HEK293 (cell line): ENCODE results near the gene EHMT1.

Experiments
- HOXA7 ChIP-seq: sonication (generic); formaldehyde crosslinking; IDR thresholded peaks from 2 replicates; pipeline ENCODE4 v1.8.1; 2022; ENCODE audit warnings: missing genetic modification reagents, borderline replicate concordance
- KLF7 ChIP-seq: fragments of 450-650 bp; formaldehyde crosslinking; IDR thresholded peaks from 2 replicates; pipeline ENCODE4 v1.5.1; 2016; ENCODE audit warnings: missing biosample characterization, missing genetic modification characterization, borderline replicate concordance
- MYNN ChIP-seq: fragments of 450-650 bp; formaldehyde crosslinking; IDR thresholded peaks from 2 replicates; pipeline ENCODE4 v1.5.1; 2016; ENCODE audit warnings: missing biosample characterization, missing genetic modification characterization, borderline replicate concordance
- ZBTB21 ChIP-seq: fragments of 450-650 bp; formaldehyde crosslinking; IDR thresholded peaks from 2 replicates; pipeline ENCODE4 v1.5.1; 2017; ENCODE audit warnings: missing biosample characterization, missing genetic modification characterization
- ZNF19 ChIP-seq: fragments of 450-650 bp; formaldehyde crosslinking; IDR thresholded peaks from 2 replicates; pipeline ENCODE4; 2016; ENCODE audit warnings: missing biosample characterization, missing genetic modification characterization, low read depth
- ZNF629 ChIP-seq: fragments of 450-650 bp; formaldehyde crosslinking; IDR thresholded peaks from 2 replicates; pipeline ENCODE4 v1.5.1; 2017; ENCODE audit warnings: missing biosample characterization, missing genetic modification characterization
- ZSCAN30 ChIP-seq: fragments of 450-650 bp; IDR thresholded peaks from 2 replicates; pipeline ENCODE4 v1.5.1; 2018; ENCODE audit warnings: missing biosample characterization, mild to moderate bottlenecking, missing genetic modification characterization, moderate library complexity
- TF ChIP-seq, protein P1 (sequence below): fragments of 450-650 bp; formaldehyde crosslinking; IDR thresholded peaks from 2 replicates; pipeline ENCODE4 v1.5.1; 2016; ENCODE audit warnings: missing biosample characterization, missing genetic modification characterization
- TF ChIP-seq, protein P2 (sequence below): fragments of 450-650 bp; formaldehyde crosslinking; IDR thresholded peaks from 2 replicates; pipeline ENCODE4 v1.5.1; 2016; ENCODE audit warnings: missing biosample characterization, missing genetic modification characterization
- TF ChIP-seq, protein P3 (sequence below): fragments of 450-650 bp; formaldehyde crosslinking; IDR thresholded peaks from 2 replicates; pipeline ENCODE4 v1.5.1; 2016; ENCODE audit warnings: missing biosample characterization, missing genetic modification characterization

DNA sequence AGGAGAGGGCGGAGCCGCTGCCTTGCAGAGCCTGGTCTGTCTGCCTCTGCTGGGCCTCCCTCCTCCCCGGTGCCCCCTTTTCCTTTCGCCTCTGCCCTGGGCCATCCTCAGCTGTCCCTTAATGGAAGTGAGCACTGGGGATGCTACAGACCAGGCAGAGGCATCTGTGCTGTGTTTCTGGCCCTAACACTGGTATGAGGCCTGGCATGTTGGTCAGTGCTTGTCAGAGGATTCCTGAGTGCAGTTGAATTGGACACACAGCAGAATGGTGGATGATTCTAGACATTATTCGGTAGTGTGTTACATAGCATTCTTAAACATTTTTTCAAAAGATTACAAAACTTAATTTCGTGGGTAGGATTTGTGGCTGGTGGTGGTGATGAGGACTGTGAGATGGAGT, 88.6 kb downstream of the EHMT1 start:
- no peak for TF ChIP-seq ZBTB21 (tag by site-specific recombination)
- TF ChIP-seq, protein P1, sequence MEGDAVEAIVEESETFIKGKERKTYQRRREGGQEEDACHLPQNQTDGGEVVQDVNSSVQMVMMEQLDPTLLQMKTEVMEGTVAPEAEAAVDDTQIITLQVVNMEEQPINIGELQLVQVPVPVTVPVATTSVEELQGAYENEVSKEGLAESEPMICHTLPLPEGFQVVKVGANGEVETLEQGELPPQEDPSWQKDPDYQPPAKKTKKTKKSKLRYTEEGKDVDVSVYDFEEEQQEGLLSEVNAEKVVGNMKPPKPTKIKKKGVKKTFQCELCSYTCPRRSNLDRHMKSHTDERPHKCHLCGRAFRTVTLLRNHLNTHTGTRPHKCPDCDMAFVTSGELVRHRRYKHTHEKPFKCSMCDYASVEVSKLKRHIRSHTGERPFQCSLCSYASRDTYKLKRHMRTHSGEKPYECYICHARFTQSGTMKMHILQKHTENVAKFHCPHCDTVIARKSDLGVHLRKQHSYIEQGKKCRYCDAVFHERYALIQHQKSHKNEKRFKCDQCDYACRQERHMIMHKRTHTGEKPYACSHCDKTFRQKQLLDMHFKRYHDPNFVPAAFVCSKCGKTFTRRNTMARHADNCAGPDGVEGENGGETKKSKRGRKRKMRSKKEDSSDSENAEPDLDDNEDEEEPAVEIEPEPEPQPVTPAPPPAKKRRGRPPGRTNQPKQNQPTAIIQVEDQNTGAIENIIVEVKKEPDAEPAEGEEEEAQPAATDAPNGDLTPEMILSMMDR (tag by site-specific recombination), result no peak
- no peak for TF ChIP-seq ZNF19 (tag by site-specific recombination)
- TF ChIP-seq, protein P2, sequence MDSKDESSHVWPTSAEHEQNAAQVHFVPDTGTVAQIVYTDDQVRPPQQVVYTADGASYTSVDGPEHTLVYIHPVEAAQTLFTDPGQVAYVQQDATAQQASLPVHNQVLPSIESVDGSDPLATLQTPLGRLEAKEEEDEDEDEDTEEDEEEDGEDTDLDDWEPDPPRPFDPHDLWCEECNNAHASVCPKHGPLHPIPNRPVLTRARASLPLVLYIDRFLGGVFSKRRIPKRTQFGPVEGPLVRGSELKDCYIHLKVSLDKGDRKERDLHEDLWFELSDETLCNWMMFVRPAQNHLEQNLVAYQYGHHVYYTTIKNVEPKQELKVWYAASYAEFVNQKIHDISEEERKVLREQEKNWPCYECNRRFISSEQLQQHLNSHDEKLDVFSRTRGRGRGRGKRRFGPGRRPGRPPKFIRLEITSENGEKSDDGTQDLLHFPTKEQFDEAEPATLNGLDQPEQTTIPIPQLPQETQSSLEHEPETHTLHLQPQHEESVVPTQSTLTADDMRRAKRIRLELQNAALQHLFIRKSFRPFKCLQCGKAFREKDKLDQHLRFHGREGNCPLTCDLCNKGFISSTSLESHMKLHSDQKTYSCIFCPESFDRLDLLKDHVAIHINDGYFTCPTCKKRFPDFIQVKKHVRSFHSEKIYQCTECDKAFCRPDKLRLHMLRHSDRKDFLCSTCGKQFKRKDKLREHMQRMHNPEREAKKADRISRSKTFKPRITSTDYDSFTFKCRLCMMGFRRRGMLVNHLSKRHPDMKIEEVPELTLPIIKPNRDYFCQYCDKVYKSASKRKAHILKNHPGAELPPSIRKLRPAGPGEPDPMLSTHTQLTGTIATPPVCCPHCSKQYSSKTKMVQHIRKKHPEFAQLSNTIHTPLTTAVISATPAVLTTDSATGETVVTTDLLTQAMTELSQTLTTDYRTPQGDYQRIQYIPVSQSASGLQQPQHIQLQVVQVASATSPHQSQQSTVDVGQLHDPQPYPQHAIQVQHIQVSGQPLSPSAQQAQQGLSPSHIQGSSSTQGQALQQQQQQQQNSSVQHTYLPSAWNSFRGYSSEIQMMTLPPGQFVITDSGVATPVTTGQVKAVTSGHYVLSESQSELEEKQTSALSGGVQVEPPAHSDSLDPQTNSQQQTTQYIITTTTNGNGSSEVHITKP (tag by site-specific recombination), result no peak
- TF ChIP-seq MYNN (tag by site-specific recombination), result no peak
- TF ChIP-seq ZSCAN30, result no peak
- no peak for TF ChIP-seq HOXA7 (CRISPR knock-in tag)
- no peak for TF ChIP-seq KLF7 (tag by site-specific recombination)
- no peak for TF ChIP-seq ZNF629 (tag by site-specific recombination)
- TF ChIP-seq, protein P3, sequence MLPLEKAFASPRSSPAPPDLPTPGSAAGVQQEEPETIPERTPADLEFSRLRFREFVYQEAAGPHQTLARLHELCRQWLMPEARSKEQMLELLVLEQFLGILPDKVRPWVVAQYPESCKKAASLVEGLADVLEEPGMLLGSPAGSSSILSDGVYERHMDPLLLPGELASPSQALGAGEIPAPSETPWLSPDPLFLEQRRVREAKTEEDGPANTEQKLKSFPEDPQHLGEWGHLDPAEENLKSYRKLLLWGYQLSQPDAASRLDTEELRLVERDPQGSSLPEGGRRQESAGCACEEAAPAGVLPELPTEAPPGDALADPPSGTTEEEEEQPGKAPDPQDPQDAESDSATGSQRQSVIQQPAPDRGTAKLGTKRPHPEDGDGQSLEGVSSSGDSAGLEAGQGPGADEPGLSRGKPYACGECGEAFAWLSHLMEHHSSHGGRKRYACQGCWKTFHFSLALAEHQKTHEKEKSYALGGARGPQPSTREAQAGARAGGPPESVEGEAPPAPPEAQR (tag by site-specific recombination), result no peak
